ENCODE results near the gene KSR1. TPM values are rescaled to one million over a fixed set of nuclear protein-coding genes. Genes with fewer than 3 reads are reported as not detected.
"Not testable (repeated sequence)": the region's sequence is repeated elsewhere in the genome, so short reads cannot be mapped to it uniquely, and the experiment has no call there.

The KSR1 gene
- total RNA-seq, 2 donors from 2014 or later, result 11.5 to 23.7 TPM

- no peaks in the 10 kb centered on the region for H3K27me3 ChIP-seq (replicated peaks; ENCODE audit: insufficient read depth)
- intact Hi-C loops (cut with DNase I), result no loop called here
- WGBS, result 83% methylated on average over 4 of the region's 4 CpGs
- H3K4me3 ChIP-seq, result no peak overlapping the region
- no peak for DNase-seq (ENCODE audit: low spot score)
- no peaks in the 10 kb centered on the region for H3K9me3 ChIP-seq
- H3K4me1 ChIP-seq (replicated peaks), result no peaks in the 10 kb centered on the region
- H3K27ac ChIP-seq, result no peak overlapping the region
- no peaks in the 10 kb centered on the region for H3K36me3 ChIP-seq
- TF ChIP-seq POLR2A (IDR thresholded peaks at IDR 0.05) (no peak), POLR2AphosphoS5 (IDR thresholded peaks at IDR 0.05) (no peak)
- TF ChIP-seq, protein P1, sequence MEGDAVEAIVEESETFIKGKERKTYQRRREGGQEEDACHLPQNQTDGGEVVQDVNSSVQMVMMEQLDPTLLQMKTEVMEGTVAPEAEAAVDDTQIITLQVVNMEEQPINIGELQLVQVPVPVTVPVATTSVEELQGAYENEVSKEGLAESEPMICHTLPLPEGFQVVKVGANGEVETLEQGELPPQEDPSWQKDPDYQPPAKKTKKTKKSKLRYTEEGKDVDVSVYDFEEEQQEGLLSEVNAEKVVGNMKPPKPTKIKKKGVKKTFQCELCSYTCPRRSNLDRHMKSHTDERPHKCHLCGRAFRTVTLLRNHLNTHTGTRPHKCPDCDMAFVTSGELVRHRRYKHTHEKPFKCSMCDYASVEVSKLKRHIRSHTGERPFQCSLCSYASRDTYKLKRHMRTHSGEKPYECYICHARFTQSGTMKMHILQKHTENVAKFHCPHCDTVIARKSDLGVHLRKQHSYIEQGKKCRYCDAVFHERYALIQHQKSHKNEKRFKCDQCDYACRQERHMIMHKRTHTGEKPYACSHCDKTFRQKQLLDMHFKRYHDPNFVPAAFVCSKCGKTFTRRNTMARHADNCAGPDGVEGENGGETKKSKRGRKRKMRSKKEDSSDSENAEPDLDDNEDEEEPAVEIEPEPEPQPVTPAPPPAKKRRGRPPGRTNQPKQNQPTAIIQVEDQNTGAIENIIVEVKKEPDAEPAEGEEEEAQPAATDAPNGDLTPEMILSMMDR (IDR thresholded peaks at IDR 0.05), result no peak
These were observed 184.5 kb downstream of the KSR1 start for GRCh38 chr17:27640790-27641189.

GRCh38 chr17:27644586-27644985, 188.3 kb downstream of the KSR1 start:
- Histone ChIP-seq H3K36me3 (no peaks in the 10 kb centered on the region), H3K4me3 (no peak overlapping the region), H3K9me3 (no peaks in the 10 kb centered on the region), H3K4me1 (replicated peaks) (no peaks in the 10 kb centered on the region), H3K27ac (no peak overlapping the region), H3K27me3 (replicated peaks; ENCODE audit: insufficient read depth) (no peaks in the 10 kb centered on the region)
- intact Hi-C loops (cut with DNase I), result no loop called here
- WGBS, result 66% methylated on average over 9 of the region's 9 CpGs
- TF ChIP-seq POLR2AphosphoS5 (IDR thresholded peaks at IDR 0.05) (no peak), POLR2A (IDR thresholded peaks at IDR 0.05) (no peak)
- TF ChIP-seq, protein P1 (IDR thresholded peaks at IDR 0.05), result no peak
- DNase-seq (ENCODE audit: low spot score), result no peak

DNA sequence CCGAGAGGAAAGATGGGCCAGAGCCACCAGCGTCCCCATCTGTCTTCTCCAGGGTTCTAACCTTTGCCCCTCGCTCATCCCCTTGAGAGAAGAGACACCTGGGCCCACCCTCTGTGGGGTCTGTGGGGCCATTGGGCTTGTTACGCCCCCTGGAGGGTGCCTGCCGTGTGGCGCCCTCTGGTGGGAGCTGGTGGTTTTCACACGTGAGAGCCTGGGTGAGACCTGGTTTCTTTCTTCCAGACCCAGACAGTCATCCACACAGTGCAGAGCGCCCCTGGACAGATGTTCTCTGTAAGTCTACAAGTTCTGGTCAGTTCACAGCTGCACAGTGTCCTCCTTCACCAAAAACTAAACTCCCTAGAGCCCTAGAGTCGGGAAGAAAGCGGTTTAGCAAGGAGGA, 189.4 kb downstream of the KSR1 start:
- H3K4me3 ChIP-seq; intact Hi-C loops (cut with DNase I); H3K27me3 ChIP-seq (replicated peaks; ENCODE audit: insufficient read depth); H3K9me3 ChIP-seq; DNase-seq (ENCODE audit: low spot score); H3K4me1 ChIP-seq (replicated peaks); H3K27ac ChIP-seq; H3K36me3 ChIP-seq: not testable (repeated sequence)
- WGBS, result 80% methylated on average over 3 of the region's 10 CpGs

- TF ChIP-seq, protein P1 (IDR thresholded peaks at IDR 0.05), result no peak
- TF ChIP-seq POLR2A (IDR thresholded peaks at IDR 0.05) (no peak), POLR2AphosphoS5 (IDR thresholded peaks at IDR 0.05) (no peak)
- no peak overlapping the region for H3K4me3 ChIP-seq
- no peaks in the 10 kb centered on the region for H3K9me3 ChIP-seq
- no peak for DNase-seq (ENCODE audit: low spot score)
- no peaks in the 10 kb centered on the region for H3K4me1 ChIP-seq (replicated peaks)
- no peaks in the 10 kb centered on the region for H3K36me3 ChIP-seq
- H3K27ac ChIP-seq, result no peak overlapping the region
- intact Hi-C loops (cut with DNase I), result no loop called here
- no peaks in the 10 kb centered on the region for H3K27me3 ChIP-seq (replicated peaks; ENCODE audit: insufficient read depth)
- 94% methylated on average over 13 of the region's 13 CpGs for WGBS
These were observed 190.0 kb downstream of the KSR1 start for GRCh38 chr17:27646232-27646631.

DNA sequence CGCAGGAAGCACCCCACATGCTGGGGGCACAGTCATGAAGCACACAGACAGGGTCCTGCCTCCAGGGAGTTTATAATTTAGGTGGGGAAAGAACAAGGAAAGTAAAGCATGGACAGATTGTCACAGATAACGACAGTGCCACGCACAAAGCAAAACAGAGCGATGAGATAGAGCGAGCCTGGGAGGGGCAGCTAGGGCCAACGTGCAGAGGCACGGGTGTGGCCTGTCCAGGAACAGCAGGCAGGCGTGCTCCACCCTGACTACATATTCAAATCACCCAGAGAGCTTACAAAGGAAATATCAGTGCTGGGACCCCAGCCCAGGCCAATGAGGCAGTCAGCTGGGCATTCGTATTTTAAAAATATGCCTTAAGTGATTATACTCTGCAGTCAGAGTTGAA, 191.5 kb downstream of the KSR1 start:
- intact Hi-C loops (cut with DNase I), result no loop called here
- no peaks in the 10 kb centered on the region for H3K4me1 ChIP-seq (replicated peaks)
- H3K4me3 ChIP-seq, result no peak overlapping the region
- no peaks in the 10 kb centered on the region for H3K36me3 ChIP-seq
- TF ChIP-seq, protein P1 (IDR thresholded peaks at IDR 0.05), result no peak
- TF ChIP-seq POLR2A (IDR thresholded peaks at IDR 0.05), result no peak
- TF ChIP-seq POLR2AphosphoS5 (IDR thresholded peaks at IDR 0.05), result no peak
- H3K27me3 ChIP-seq (replicated peaks; ENCODE audit: insufficient read depth), result no peaks in the 10 kb centered on the region
- H3K9me3 ChIP-seq, result no peaks in the 10 kb centered on the region
- WGBS, result 75% methylated on average over 9 of the region's 9 CpGs
- DNase-seq (ENCODE audit: low spot score), result no peak
- H3K27ac ChIP-seq, result no peak overlapping the region
